GM18909 (cell line): Measurements from ENCODE around the gene CPNE2.

ENCODE experiments used
- ATAC-seq: cut with Tn5 transposase; IDR thresholded peaks from one replicate; pipeline ENCODE4 v1.9.1; 2021; ENCODE audit warnings: mild to moderate bottlenecking; ENCODE audit not compliant: unreplicated experiment, poor library complexity

The CPNE2 gene

GRCh38 chr16:57118461-57119084 is 26.2 kb downstream of the CPNE2 start:
- no peak for ATAC-seq

GRCh38 chr16:57123216-57123973 is 31.0 kb downstream of the CPNE2 start:
- ATAC-seq: no peak

- ATAC-seq: no peak
These were observed 31.7 kb downstream of the CPNE2 start for GRCh38 chr16:57123974-57124674.

- no peak for ATAC-seq
These were observed 33.0 kb downstream of the CPNE2 start for GRCh38 chr16:57125376-57125775.

GRCh38 chr16:57125969-57126368 is 33.6 kb downstream of the CPNE2 start:
- no peak for ATAC-seq

- ATAC-seq: no peak
These were observed 34.0 kb downstream of the CPNE2 start for GRCh38 chr16:57126411-57126810.

- ATAC-seq: peak; percentile 56
These were observed 34.8 kb downstream of the CPNE2 start for GRCh38 chr16:57127037-57127763.

- ATAC-seq: peak; percentile 13
These were observed 35.5 kb downstream of the CPNE2 start for GRCh38 chr16:57127836-57128235.

GRCh38 chr16:57128771-57129389 is 36.5 kb downstream of the CPNE2 start:
- no peak for ATAC-seq

GRCh38 chr16:57130950-57131321 is 38.6 kb downstream of the CPNE2 start:
- ATAC-seq: no peak

GRCh38 chr16:57131351-57131970 is 39.1 kb downstream of the CPNE2 start:
- no peak for ATAC-seq

- no peak for ATAC-seq
These were observed 40.1 kb downstream of the CPNE2 start for GRCh38 chr16:57132470-57132869.

- no peak for ATAC-seq
These were observed 40.6 kb downstream of the CPNE2 start for GRCh38 chr16:57133031-57133430.

GRCh38 chr16:57133886-57134285 is 41.5 kb downstream of the CPNE2 start:
- ATAC-seq: no peak

- ATAC-seq: no peak
These were observed 42.6 kb downstream of the CPNE2 start for GRCh38 chr16:57134982-57135381.

GRCh38 chr16:57137043-57137442 is 44.7 kb downstream of the CPNE2 start:
- ATAC-seq: no peak

GRCh38 chr16:57137566-57138273 is 45.3 kb downstream of the CPNE2 start:
- ATAC-seq: no peak

GRCh38 chr16:57138281-57138935 is 46.0 kb downstream of the CPNE2 start:
- no peak for ATAC-seq
